Dendritic cell treated with granulocyte-macrophage colony-stimulating factor and Interleukin-4, amounts not matched to agents 40 ng/mL and 50 ng/mL, for 4 days (primary cell): Measurements from ENCODE around the gene TBXAS1.
A peak's percentile ranks its signal among the peaks of the same experiment; 100 is the strongest.

Source experiments
- H3K27ac Mint-ChIP-seq: one replicate; pipeline ENCODE4 v1.8.0; 2022; ENCODE audit warnings: mild to moderate bottlenecking, mixed read lengths
- H3K27me3 Mint-ChIP-seq: one replicate; pipeline ENCODE4 v1.8.0; 2022; ENCODE audit warnings: mild to moderate bottlenecking, mixed read lengths
- H3K36me3 Mint-ChIP-seq: one replicate; pipeline ENCODE4 v1.8.0; 2022; ENCODE audit warnings: low read depth, mixed read lengths
- H3K4me1 Mint-ChIP-seq: one replicate; pipeline ENCODE4 v1.8.0; 2022; ENCODE audit warnings: low read depth, mixed read lengths
- H3K4me3 Mint-ChIP-seq: one replicate; pipeline ENCODE4 v1.8.0; 2022; ENCODE audit warnings: mild to moderate bottlenecking, moderate library complexity, mixed read lengths
- H3K9me3 Mint-ChIP-seq: one replicate; pipeline ENCODE4 v1.8.0; 2022; ENCODE audit warnings: mixed read lengths
- intact Hi-C: fragments of 100-400 bp; cut with micrococcal nuclease; formaldehyde crosslinking; loops from one replicate; pipeline ENCODE4 v1.15.0; 2022

The TBXAS1 gene

DNA sequence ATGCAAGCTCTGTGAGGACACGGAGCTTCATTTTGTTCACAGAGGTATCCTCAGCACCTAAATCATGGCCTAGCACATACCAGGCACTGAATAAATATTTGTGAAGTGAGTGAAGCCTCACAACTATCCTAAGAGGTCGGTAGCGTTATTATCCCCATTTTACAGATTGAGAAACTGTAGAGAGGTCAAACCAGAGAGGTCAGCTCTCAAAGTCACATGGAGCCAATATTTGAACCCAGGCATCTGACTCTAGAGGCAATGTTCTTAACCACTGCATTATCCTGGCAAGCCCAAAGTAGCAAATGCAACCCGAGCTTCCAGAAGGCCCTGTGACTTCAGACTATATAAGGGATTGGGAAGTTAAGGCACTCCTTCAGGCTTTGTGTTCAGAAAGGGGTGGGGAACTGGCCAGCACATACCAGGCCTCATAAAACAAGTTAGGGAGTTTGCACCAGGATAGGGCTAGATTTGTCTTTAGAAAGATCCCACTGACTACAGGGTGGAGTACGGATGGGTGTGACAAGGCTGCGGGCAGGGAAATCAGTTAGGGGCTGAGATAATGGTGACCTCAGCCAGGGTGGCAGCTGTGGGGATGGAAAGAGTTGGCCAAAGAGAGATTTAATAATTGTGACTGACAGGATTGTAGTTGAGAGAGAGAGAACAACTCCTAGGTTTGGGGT, 101.4 kb downstream of the TBXAS1 start:
- intact Hi-C loops: no loop called here
- H3K27ac Mint-ChIP-seq: no peak overlapping the region
- H3K4me3 Mint-ChIP-seq: no peak overlapping the region
- H3K27me3 Mint-ChIP-seq: no peaks in the 10 kb centered on the region
- H3K36me3 Mint-ChIP-seq: peaks cover 91% of the 10 kb centered on the region
- H3K4me1 Mint-ChIP-seq: peaks cover 42% of the 10 kb centered on the region
- no peaks in the 10 kb centered on the region for H3K9me3 Mint-ChIP-seq

DNA sequence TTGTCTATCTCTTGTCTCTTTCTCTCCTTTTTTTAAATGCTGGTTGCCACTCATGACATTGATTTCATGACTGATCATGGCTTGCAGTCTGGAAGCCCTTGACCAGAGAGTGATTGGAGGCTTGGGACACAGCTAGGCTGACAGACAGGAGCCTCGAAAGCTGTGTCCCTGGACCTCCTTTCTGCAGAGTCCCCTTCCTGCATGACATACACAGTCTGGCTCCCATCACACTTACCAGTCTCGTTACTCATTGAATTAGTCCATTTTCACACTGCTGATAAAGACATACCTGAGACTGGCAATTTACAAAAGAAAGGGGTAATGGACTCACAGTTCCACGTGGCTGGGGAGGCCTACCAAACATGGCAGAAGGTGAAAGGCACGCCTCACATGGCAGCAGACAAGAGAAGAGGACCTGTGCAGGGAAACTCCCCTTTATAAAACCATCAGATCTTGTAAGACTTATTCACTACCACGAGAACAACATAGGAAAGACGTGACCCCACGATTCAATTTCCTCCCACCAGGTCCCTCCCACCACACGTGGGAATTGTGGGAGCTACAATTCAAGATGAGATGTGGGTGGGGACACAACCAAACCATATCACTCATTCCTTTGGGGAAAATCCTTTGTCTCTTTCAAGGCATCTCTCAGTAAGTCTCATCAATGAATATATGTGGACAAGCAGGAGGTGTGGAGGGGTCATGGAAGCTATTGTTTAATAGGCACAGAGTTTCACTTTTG, 102.3 kb downstream of the TBXAS1 start:
- Mint-ChIP-seq H3K36me3 (peaks cover 91% of the 10 kb centered on the region), H3K27ac (no peak overlapping the region), H3K9me3 (no peaks in the 10 kb centered on the region), H3K27me3 (no peaks in the 10 kb centered on the region), H3K4me3 (no peak overlapping the region), H3K4me1 (peaks cover 45% of the 10 kb centered on the region)
- intact Hi-C loops: no loop called here

DNA sequence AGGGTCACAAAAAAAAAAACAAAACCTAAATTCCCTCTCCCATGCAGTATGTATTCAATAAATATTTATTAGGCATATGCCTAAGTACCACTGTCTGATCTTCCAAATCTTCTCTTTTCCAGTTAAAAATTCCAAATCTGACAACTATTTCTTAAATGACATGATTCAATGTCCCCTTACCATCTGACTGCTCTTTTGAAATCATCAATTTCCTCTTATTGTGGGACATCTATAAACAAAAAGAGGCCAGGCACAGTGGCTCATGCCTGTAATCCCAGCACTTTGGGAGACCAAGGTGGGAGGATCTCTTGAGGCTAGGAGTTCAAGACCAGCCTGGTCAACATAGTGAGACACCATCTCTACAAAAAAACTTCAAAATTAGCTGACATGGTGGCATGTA, 103.5 kb downstream of the TBXAS1 start:
- intact Hi-C loops: no loop called here
- no peaks in the 10 kb centered on the region for H3K9me3 Mint-ChIP-seq
- H3K4me3 Mint-ChIP-seq: no peak overlapping the region
- peaks cover 95% of the 10 kb centered on the region for H3K36me3 Mint-ChIP-seq
- H3K27me3 Mint-ChIP-seq: no peaks in the 10 kb centered on the region
- H3K4me1 Mint-ChIP-seq: peaks cover 50% of the 10 kb centered on the region
- H3K27ac Mint-ChIP-seq: no peak overlapping the region

DNA sequence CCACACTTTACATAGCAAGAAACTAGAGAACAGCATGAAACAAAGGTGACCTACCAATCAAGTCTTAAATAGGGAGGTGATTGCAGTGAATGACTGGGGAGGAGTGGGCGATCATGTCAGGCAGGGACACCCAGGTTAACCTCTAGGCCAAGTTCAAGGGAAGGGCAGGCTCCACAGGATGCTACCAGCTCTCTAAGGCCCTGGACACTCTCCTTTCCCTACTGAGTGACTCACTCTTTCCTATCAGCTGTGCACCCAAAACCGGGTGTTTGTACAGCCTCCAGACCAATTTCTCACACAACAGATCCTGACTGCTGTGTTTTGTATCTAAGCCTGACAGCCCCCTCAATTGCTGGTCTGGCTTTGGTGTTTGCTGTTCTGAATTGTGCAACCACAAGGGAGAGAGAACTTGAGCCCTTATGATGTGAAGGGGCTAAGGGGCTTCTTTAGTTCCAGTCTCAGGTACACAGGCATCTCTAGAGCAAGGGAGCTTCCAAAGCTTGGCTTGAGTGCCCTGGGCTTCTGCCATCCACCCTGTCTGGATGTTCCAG, 107.8 kb downstream of the TBXAS1 start:
- H3K27ac Mint-ChIP-seq: peak overlapping the region; percentile 64
- H3K9me3 Mint-ChIP-seq: no peaks in the 10 kb centered on the region
- H3K27me3 Mint-ChIP-seq: no peaks in the 10 kb centered on the region
- peaks cover 98% of the 10 kb centered on the region for H3K36me3 Mint-ChIP-seq
- no peak overlapping the region for H3K4me3 Mint-ChIP-seq
- intact Hi-C loops: no loop called here
- H3K4me1 Mint-ChIP-seq: peaks cover 53% of the 10 kb centered on the region

DNA sequence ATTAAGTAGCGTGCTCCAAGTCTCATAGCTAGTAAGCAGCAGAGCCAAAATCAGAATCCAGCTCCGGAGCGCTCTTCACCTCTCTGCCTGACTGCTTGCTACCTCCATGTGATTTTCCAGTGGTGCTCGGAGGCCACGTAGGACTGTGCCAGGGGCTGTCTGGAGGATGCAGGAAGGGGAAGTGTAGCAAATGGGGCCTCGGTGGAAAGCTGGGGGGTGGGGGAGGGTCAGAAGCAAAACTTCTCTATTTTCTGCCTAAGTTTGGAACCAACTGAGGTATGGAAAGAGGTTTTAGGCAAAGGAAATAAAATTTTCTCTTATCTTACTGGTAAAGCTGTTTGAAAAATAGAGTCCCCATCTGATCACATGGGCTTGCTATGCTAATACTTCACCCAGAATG, 108.7 kb downstream of the TBXAS1 start:
- no peak overlapping the region for H3K4me3 Mint-ChIP-seq
- no peaks in the 10 kb centered on the region for H3K9me3 Mint-ChIP-seq
- intact Hi-C loops: no loop called here
- H3K27me3 Mint-ChIP-seq: no peaks in the 10 kb centered on the region
- H3K36me3 Mint-ChIP-seq: peaks cover 98% of the 10 kb centered on the region
- peaks cover 53% of the 10 kb centered on the region for H3K4me1 Mint-ChIP-seq
- H3K27ac Mint-ChIP-seq: peak overlapping the region; percentile 64

DNA sequence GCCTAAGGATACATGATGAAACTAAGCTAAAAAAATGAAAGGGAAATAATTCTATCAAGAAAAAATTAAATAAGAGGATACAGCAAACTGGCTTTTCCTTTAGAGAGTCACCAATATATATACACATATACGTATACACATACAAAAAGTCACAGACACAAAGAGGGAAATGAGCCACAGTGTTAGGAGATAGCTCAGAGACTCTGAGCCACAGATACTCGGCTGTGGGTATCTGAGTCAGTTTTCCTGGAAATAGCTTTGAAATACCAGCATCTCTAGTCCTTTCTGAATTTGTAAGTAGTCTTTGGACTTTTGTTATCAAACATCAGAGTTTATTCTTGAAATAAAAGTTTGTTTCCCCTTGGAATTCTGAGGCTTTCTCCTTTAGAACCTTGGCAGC, 111.8 kb downstream of the TBXAS1 start:
- peaks cover 100% of the 10 kb centered on the region for H3K36me3 Mint-ChIP-seq
- peaks cover 22% of the 10 kb centered on the region for H3K9me3 Mint-ChIP-seq
- no peak overlapping the region for H3K4me3 Mint-ChIP-seq
- peaks cover 52% of the 10 kb centered on the region for H3K4me1 Mint-ChIP-seq
- no peak overlapping the region for H3K27ac Mint-ChIP-seq
- intact Hi-C loops: loop anchor here (10.0 kb wide), 1 partner anchor 296 kb away; no protein-coding TSS in a partner anchor
- no peaks in the 10 kb centered on the region for H3K27me3 Mint-ChIP-seq

DNA sequence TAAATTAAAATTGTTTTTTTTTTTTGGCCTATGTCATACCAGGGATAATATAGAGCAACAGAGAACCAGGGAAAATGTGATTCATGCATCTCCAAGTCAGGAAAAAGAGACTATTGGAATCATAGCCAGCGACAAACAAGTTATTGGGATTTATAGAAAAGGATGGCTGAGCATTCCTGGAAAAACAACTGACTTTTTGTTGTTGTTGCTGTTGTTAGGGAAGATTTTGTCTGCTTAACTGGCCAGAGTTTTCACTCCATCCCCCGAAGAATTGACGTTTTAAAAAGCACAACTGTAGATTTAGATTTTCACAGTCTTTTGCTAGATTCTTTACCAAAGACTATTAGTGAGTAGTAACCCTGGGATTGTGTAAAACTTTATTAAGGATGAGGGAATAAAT, 112.4 kb downstream of the TBXAS1 start:
- no peak overlapping the region for H3K27ac Mint-ChIP-seq
- H3K27me3 Mint-ChIP-seq: no peaks in the 10 kb centered on the region

DNA sequence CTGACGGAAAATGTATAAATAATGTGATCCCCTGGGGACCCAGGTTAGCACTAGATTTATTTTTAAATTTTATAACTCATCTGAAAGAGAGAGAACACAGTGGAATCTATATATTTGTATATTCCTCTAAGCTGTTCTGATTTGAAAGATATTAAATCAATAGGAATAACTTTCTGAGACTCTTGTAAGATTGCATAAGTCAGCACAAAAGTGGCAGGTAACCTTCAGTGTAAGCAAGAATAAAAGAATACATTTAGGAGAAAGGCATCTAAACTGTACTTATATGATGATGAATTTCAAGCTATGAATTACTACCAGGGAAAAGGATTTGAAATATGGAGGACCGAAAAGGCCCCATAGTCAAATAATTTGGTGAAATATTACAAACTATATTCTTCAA, 112.8 kb downstream of the TBXAS1 start:
- Mint-ChIP-seq H3K36me3 (peaks cover 100% of the 10 kb centered on the region), H3K27ac (no peak overlapping the region), H3K4me1 (peaks cover 51% of the 10 kb centered on the region), H3K9me3 (peaks cover 32% of the 10 kb centered on the region), H3K4me3 (no peak overlapping the region), H3K27me3 (no peaks in the 10 kb centered on the region)
- intact Hi-C loops: loop anchor here (10.0 kb wide), 1 partner anchor 297 kb away; no protein-coding TSS in a partner anchor

More for the DNA sequence above, 112.4 kb downstream of the TBXAS1 start:
- Mint-ChIP-seq H3K4me1 (peaks cover 52% of the 10 kb centered on the region), H3K4me3 (no peak overlapping the region), H3K9me3 (peaks cover 28% of the 10 kb centered on the region), H3K36me3 (peaks cover 100% of the 10 kb centered on the region)
- intact Hi-C loops: loop anchor here (10.0 kb wide), 1 partner anchor 297 kb away; no protein-coding TSS in a partner anchor

DNA sequence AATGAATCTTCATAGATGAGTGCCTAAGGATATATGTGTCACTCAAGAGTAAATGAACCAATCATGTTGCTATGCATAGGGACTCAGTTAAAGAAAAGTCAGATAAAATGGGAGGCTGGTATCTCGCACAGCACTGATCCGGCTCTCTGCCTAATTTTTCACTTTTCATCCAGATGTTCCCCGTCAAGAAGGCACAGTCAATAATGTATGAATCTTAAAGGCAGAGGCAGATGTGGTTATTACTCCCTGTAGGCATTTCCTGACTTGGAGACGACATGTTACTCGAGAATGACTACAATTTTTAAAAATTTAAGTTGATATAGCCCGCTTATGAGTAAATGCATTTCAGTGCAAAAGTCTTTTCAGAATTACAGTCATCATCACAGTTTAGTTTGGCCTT, 113.6 kb downstream of the TBXAS1 start:
- H3K4me3 Mint-ChIP-seq: no peak overlapping the region
- intact Hi-C loops: loop anchor here (10.0 kb wide), 1 partner anchor 298 kb away; no protein-coding TSS in a partner anchor
- peaks cover 100% of the 10 kb centered on the region for H3K36me3 Mint-ChIP-seq
- H3K4me1 Mint-ChIP-seq: peaks cover 43% of the 10 kb centered on the region
- H3K27me3 Mint-ChIP-seq: no peaks in the 10 kb centered on the region
- H3K27ac Mint-ChIP-seq: no peak overlapping the region
- peaks cover 38% of the 10 kb centered on the region for H3K9me3 Mint-ChIP-seq

DNA sequence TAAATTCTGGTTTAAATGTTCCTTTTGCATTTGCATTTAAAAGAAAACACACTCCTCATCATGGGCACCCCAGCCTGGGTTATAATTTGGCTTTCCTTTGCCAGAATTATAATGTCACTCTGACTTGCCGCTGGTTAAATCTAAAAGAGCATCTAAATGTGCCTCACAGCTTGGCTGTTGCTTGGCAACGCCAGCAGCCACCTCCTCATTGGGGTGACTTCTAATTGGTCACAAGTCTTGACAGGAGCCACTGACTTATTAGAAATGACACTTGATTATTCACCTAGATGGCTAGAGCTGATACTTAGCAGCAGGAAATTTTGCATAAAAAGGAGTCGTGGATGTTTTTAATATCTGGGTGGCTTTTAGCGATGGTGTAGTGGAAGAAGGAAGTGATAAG, 114.3 kb downstream of the TBXAS1 start:
- Mint-ChIP-seq H3K9me3 (peaks cover 38% of the 10 kb centered on the region), H3K4me3 (no peak overlapping the region), H3K27ac (no peak overlapping the region), H3K4me1 (peaks cover 36% of the 10 kb centered on the region), H3K27me3 (no peaks in the 10 kb centered on the region), H3K36me3 (peaks cover 98% of the 10 kb centered on the region)
- intact Hi-C loops: loop anchor here (10.0 kb wide), 1 partner anchor 299 kb away; no protein-coding TSS in a partner anchor

DNA sequence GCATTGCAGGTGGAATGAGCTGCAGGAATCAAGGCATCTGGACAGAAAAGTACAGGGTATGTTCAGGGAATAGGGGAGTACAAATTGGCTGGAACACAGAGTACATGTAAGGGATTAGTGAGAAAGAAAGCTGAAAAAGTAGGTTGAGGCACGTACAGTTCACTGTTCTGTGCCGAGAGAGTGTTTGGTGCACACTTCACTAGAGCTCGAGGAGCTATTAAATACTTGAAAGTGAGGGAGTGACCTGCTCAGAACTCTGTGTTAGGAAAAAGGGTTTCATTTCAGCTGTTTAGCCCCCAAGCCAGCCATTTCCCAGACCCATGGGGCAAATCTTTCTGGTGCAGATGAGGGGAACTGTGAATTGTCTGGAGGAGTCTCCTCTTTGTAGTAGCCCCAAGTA, 115.2 kb downstream of the TBXAS1 start:
- H3K27me3 Mint-ChIP-seq: no peaks in the 10 kb centered on the region
- peaks cover 27% of the 10 kb centered on the region for H3K4me1 Mint-ChIP-seq
- intact Hi-C loops: loop anchor here (10.0 kb wide), 1 partner anchor 299 kb away; no protein-coding TSS in a partner anchor
- peaks cover 96% of the 10 kb centered on the region for H3K36me3 Mint-ChIP-seq
- peaks cover 38% of the 10 kb centered on the region for H3K9me3 Mint-ChIP-seq
- H3K27ac Mint-ChIP-seq: no peak overlapping the region
- H3K4me3 Mint-ChIP-seq: no peak overlapping the region

DNA sequence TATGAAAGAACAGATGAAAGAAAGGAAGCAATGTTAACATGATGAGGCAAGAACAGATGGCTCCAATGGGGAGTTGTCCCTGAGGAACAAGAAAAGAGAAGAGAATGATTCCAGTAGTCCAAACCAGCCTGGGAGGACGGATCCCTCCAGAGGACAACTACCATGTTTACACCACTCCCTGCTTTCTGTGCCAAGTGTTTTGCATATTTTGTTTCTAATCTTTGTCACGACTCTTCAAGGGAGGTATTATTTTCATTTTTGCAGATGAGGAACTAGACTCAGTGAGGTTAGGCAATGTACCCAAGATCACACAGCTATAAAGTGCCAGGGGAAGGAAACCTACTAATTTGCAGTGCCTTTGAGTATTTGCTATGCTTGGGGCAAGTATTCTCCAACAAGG, 117.5 kb downstream of the TBXAS1 start:
- Mint-ChIP-seq H3K9me3 (peaks cover 38% of the 10 kb centered on the region), H3K27me3 (no peaks in the 10 kb centered on the region), H3K4me1 (peaks cover 14% of the 10 kb centered on the region), H3K4me3 (no peak overlapping the region), H3K36me3 (peaks cover 96% of the 10 kb centered on the region), H3K27ac (no peak overlapping the region)
- intact Hi-C loops: loop anchor here (10.0 kb wide), 1 partner anchor 302 kb away; no protein-coding TSS in a partner anchor

DNA sequence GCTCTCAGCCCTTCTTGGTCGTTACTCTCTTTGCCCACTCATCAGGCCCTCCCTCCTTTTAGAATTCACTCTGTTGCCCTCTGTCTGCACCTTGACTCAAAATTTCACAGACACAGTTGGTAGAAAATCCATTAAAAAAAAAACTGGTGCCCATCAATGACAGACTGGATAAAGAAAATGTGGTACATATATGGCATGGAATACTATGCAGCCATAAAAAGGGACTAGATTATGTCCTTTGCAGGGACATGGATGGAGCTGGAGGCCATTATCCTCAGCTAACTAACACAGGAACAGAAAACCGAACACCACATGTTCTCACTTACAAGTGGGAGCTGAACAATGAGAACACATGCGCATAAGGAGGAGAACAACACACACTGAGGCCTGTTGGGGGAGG, 118.0 kb downstream of the TBXAS1 start:
- Mint-ChIP-seq H3K4me3 (no peak overlapping the region), H3K27me3 (no peaks in the 10 kb centered on the region), H3K27ac (no peak overlapping the region), H3K9me3 (peaks cover 38% of the 10 kb centered on the region), H3K36me3 (peaks cover 96% of the 10 kb centered on the region), H3K4me1 (peaks cover 14% of the 10 kb centered on the region)
- intact Hi-C loops: loop anchor here (10.0 kb wide), 1 partner anchor 302 kb away; no protein-coding TSS in a partner anchor

DNA sequence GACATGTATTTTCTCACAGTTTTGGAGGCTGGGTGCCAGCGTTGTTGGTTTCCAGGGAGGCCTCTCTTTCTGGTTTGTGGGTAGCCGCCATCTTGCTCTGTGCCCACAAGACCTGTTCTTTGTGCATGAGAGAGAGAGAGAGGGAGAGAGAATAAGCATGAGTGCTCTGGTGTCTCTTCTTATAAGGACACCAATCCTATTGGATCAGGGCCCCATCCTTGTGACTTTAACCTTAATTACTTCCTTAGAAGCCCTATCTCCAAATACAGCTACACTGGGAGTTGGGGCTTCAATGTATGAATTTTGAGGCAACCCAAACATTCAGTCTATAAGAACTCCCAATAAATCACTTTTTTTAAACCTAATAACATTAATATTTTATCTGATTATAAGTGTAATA, 119.1 kb downstream of the TBXAS1 start:
- intact Hi-C loops: loop anchor here (10.0 kb wide), 1 partner anchor 303 kb away; no protein-coding TSS in a partner anchor
- Mint-ChIP-seq H3K4me3 (no peak overlapping the region), H3K36me3 (peaks cover 92% of the 10 kb centered on the region), H3K4me1 (peaks cover 14% of the 10 kb centered on the region), H3K27me3 (no peaks in the 10 kb centered on the region), H3K9me3 (peaks cover 38% of the 10 kb centered on the region), H3K27ac (no peak overlapping the region)
